HG03575 (cell line): ENCODE results near the gene PPP2R5E.

Experiments
- ATAC-seq: cut with Tn5 transposase; IDR thresholded peaks from one replicate; pipeline ENCODE4 v1.9.1; 2021; ENCODE audit not compliant: unreplicated experiment, insufficient number of reproducible peaks, low FRiP score; ENCODE audit errors: extremely low read depth

Gene PPP2R5E

DNA sequence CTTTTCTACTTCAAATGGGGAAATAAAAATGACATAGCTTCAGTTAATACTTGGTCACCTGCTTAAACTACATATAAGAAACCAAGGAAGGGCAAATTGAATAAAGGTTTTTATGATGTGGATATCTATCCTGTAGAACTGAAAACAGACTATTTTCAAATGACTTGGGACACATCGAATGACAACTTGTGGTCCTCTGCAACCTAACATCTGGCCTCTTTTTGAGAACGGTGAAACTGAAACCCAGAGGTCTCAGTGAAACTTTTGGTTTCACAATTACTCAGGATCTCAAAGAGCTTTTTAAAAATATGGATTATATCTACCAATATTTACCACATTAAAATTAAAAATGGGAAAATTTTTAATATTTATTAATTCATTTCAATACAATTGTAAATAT is 65.2 kb downstream of the PPP2R5E start:
- ATAC-seq = peak; percentile 76

DNA sequence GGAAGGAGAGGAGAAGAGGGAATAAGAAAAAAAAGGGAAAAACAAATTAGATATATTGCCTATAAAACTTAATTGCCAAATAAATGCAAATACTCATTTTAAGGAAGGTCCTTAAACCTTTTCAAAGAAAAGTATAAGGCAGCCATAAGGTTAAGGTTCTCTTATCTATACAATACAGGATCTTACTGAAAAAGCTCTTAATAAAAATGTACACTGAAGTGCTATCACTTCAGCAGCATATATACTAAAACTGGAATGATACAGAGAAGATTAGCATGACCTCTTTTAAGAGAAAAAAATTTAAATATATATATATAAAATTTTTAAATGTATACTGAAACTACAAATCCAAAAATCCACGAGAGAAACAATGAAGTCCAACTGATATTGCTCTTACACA is 65.6 kb downstream of the PPP2R5E start:
- no peak for ATAC-seq

DNA sequence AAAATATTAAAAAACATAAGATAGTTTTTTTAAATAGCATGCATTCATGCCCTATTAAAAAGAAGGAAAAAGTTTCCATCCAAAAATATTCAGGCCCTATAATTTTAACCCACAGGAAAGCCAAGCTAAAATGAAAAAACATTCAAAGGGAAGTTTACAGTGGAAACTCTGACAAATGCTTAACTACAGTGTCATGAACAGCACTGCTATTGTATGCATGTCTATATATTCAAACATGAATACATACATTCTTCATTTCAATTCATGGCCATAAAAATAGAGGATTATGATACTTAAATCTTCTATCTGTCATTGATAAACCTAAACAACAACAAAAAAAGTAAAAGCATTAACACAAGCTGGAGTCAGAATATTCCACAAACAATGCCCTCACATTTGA is 67.4 kb downstream of the PPP2R5E start:
- no peak for ATAC-seq

DNA sequence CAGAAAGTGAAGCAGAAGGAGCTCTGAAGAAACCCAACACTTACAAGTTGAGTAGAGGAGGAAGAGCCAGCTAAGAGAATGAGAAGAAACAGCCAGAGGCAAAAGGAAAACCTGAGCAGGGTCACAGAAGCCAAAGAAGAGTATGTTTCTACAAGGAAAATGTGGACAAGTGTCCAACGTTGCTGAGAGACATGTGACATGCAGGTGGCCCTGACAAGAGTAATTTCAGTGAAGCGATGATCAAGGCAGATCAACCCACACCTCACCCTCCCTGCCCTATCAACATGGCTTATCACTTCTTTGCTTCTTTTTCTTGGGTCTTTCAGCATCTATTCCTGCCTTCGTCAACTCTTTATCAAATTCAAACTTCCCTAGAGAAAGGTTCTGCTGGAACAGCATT is 68.3 kb downstream of the PPP2R5E start:
- no peak for ATAC-seq

- no peak for ATAC-seq
These were observed 69.1 kb downstream of the PPP2R5E start for GRCh38 chr14:63474111-63474510.

- ATAC-seq = no peak
These were observed 70.0 kb downstream of the PPP2R5E start for GRCh38 chr14:63472986-63473788.

- ATAC-seq = peak; percentile 87
These were observed 72.0 kb downstream of the PPP2R5E start for GRCh38 chr14:63470962-63471793.

DNA sequence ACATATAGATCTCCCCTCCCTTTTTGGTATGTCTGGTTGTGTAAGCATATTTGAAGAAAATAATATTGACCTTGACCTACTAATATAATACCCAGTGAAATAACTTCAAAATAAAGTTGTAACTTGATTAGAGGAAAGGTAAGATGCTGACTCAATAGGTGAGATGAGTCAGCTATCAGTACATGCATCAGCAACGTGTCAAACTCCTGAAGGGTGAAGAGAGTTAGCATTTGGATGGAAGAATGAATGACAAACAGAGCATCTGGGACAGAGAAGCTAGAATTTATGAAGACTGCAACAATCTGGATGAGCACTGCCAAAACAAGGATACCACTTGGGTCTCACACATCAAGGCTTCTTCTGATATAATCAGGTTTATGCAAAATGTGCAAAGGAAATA is 74.9 kb downstream of the PPP2R5E start:
- ATAC-seq = no peak

GRCh38 chr14:63467440-63468072 is 75.6 kb downstream of the PPP2R5E start:
- ATAC-seq = no peak

DNA sequence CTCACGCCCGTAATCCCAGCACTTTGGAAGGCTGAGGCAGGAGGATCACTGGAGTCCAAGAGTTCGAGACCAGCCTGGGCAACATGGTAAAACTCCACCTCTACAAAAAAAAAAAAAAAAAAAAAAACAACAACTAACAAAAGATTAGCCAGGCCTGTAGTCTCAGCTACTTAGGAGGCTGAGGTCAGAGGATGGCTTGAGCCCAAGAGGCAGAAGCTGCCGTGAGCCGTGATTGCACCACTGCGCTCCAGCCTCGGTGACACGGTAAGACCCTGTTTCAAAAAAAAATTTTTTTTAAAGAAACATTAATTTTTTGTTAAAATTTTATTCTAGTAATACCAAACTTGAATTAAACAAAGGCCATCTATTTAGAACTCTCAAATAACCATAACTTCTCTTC is 77.8 kb downstream of the PPP2R5E start:
- ATAC-seq = no peak

DNA sequence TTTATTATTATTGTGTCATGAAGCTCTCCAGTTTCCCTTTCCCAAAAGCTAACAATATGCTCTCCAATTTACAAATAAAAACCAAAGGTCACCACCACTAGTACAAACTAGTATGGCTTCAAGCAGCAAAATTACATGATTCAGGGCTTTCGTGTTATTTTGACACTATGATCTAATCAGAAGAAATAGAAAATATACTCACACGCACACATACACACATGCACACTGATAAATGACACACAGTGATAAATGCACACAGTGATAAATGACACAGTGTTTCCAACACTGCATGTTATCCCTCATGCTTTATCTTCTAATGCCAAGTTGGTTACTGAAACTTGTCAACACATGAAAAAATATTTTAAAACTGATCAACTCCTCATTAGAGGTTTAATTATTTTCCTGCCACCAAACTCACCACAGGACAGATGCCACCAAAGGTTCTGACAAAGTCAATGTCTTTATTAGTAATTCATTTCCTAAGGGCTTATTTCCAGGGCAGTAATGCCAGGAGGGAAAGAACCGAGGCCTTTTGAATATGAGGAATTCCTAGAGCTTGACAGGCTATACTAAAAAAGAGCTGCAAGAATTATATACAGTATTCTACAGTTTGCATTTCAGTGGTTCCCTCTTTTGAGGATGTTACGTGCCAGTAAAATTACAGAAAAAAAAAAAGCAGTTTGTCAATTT is 82.4 kb downstream of the PPP2R5E start:
- no peak for ATAC-seq

DNA sequence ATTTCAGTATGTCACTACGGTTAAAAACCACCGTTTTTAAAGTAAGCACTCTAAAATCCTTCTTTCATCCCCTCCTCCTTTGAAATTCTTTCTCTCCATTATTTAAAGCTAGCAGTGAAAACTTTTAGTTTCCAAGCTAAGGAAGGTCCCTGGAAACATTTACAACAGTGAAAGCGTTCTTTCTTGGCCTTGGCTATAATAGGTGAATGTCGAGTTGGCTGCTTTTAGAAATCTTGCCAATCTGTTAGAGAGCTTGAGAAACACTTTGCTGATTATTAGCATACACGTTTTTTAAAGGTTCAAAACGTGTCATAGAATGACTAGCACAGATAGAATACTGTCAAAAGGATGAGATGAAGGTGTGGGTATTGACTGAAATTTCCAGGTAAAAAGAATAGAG is 83.4 kb downstream of the PPP2R5E start:
- ATAC-seq = no peak

GRCh38 chr14:63457498-63457897 is 85.7 kb downstream of the PPP2R5E start:
- no peak for ATAC-seq

DNA sequence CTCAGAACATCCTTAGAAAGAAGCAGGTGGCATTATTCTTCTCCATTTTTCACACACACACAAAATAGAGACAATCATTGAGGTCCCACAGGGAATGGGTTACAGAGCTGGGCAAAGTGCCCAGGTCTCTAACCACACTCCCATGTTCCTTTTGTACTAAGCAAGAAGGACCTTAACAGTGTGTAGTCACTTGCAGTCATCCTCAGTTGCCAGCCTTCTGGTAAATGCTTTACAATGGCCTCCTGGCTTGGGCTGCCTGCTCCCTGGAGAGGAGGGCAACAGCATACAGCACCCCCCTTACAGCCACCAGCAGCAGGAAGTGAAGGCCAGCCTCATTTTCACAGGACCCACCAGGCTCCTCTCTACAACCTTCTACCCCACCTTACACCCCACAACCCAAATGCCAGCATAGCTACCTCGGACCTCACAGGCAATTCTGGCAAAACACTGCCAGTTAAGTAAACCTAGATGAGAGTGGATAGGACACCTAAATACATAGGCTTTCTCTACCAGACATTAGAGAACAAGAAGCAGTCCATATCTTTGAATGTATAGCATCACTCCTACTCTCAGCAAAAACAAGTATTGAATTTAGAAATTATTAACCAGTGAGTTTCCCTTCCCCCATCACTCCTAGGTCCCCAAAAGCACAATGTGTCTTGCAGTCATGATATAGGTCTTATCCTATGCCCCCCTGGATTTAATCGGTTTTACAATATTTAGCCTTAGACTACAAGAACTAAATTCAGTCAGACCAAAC is 88.1 kb downstream of the PPP2R5E start:
- ATAC-seq = no peak

DNA sequence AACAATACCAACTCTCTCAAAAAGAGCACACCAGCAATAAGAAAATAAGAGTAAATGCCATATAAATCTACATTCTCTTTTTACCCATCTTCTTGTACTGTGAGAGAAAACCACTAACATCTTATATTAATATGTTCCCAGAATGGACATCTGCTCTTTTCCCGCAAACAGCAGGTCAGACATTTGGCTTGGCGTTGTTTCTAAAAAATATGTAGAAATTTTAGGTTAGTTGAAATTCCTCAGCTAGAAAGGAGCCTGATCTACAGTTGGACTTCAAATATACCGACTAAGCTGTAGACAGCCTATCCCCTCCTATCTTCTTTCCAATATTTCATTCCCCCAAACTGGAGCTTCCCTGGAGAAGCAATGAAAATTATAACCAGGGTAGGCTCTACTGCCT is 88.7 kb downstream of the PPP2R5E start:
- ATAC-seq = no peak

- no peak for ATAC-seq
These were observed 89.7 kb downstream of the PPP2R5E start for GRCh38 chr14:63453443-63453936.

DNA sequence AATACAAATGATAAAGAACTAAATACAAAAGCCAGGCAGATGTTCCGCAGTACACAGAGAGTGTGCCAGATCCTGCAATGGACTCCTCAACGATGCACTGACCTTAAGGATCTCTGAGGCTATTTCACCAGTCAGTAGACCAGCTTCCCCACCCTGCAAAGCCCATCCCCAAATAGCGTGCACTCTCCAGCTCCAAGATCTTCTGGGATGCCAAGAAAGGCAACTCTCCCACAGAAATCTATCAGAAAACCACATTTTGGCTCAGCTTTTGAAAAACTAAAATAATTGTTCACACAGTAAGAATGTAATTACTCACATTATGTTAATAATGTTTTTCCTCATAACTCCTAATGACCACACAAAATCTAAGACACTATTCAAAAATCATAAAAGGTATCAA is 90.4 kb downstream of the PPP2R5E start:
- ATAC-seq = no peak

DNA sequence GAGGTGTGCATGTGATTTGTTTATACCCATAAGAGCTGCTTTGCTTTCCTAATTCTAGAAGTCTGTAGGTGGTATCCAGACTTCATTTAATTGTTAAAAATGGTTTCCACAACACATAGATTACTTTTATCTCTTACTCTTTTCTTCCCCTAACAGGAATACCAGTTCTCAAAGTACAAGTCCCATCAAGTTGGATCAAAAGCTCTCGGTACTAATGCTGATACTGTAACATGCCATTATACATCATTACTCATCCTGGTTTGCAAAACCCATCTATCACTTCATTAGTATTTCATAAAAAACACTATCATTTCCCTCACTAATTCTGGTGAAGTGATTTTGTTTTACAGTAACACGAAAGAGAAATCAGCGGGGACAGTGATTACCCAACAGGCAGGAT is 94.3 kb downstream of the PPP2R5E start:
- no peak for ATAC-seq
